ENCODE results near the gene SETX. TPM values are rescaled to one million over a fixed set of nuclear protein-coding genes. Genes with fewer than 3 reads are reported as not detected.

Gene SETX
- total RNA-seq, 3 donors from 2014 or later, result 56.2 to 83.6 (median 80.3) TPM

DNA sequence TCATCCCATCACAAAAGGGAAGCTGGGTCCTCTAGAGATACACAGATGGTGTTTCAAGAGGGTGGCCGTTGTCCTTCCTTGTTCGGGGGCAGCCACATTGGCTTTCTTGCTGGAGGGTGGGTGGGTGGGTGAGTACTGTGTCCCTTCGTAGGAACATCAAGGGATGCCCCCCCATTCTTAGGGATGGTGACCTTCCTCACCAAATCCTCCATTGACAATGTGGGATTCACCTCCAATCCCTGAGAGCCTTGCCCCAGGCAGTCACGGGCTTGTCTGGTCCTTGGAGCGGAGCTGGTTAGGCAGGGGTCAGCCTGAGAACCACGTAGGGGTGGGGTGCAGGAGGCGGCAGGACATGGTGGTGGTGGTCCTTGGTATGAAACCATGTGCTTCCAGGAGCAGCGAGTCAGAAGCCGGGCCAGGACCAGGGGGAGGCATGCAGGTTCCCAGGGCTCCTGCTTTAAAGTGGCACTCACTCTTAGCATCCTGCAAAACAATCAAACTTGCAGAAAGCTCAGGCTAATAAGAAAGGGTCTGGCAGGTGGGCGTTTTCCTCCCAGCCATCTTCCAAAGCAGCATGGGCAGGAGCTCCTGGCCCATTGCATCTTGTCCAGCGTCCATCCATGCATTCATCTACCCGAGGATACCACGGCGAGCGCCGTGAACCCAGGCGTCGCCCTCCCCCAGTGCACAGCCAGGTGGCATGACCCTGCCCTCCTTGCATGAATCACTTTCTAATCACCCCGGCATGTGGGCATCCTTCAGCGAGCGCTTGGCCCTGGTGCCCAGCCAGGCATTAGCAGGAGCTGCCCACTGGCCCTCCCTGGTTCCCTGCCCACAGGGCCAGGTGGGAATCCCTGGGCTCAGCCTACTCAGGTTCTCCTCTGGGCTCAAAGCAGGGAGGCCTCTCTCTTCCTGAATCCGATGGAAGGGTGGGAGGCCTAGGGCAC lies 116.5 kb downstream of the SETX start:
- no peak for DNase-seq (ENCODE audit: low spot score in 2 of 2)
- no peak overlapping the region for H3K4me3 ChIP-seq
- intact Hi-C loops (cut with DNase I; ENCODE audit: low total_unique reads), result no loop called here

DNA sequence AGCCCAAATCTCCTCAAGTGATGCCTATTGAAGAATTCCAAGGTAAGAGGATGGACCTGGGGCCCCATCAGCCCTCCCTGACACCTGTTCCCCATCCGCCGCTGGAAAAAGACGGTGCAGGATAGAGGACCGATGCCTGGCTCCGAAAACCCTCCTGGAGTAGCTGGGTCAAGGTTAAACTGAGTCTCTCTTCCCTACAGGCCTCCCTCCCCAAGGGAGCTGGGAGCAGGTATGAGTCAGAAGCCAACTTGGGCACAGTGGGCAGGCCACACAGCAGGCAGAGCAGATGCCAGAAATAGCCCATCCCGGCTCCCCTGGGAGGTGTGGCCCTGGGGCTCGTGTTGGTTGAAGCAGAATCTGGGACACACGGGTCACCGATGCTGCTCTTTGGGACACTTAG lies 117.3 kb downstream of the SETX start:
- no peaks in the 10 kb centered on the region for H3K36me3 ChIP-seq
- no peak overlapping the region for H3K27ac ChIP-seq
- TF ChIP-seq, protein P1, sequence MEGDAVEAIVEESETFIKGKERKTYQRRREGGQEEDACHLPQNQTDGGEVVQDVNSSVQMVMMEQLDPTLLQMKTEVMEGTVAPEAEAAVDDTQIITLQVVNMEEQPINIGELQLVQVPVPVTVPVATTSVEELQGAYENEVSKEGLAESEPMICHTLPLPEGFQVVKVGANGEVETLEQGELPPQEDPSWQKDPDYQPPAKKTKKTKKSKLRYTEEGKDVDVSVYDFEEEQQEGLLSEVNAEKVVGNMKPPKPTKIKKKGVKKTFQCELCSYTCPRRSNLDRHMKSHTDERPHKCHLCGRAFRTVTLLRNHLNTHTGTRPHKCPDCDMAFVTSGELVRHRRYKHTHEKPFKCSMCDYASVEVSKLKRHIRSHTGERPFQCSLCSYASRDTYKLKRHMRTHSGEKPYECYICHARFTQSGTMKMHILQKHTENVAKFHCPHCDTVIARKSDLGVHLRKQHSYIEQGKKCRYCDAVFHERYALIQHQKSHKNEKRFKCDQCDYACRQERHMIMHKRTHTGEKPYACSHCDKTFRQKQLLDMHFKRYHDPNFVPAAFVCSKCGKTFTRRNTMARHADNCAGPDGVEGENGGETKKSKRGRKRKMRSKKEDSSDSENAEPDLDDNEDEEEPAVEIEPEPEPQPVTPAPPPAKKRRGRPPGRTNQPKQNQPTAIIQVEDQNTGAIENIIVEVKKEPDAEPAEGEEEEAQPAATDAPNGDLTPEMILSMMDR (IDR thresholded peaks at IDR 0.05), result no peak
- TF ChIP-seq POLR2AphosphoS5 (IDR thresholded peaks at IDR 0.05) (no peak), POLR2A (IDR thresholded peaks at IDR 0.05) (no peak)
- no peaks in the 10 kb centered on the region for H3K9me3 ChIP-seq
- peaks cover 0 to 38% of the 10 kb centered on the region in 2 donors for H3K27me3 ChIP-seq
- intact Hi-C loops (cut with DNase I; ENCODE audit: low total_unique reads), result no loop called here
- DNase-seq (ENCODE audit: low spot score in 2 of 2), result no peak
- no peak overlapping the region for H3K4me3 ChIP-seq
- H3K4me1 ChIP-seq, result no peaks in the 10 kb centered on the region

More for the DNA sequence above, 116.5 kb downstream of the SETX start:
- Histone ChIP-seq H3K27me3 (peaks cover 0 to 31% of the 10 kb centered on the region in 2 donors), H3K9me3 (no peaks in the 10 kb centered on the region), H3K36me3 (no peaks in the 10 kb centered on the region), H3K27ac (no peak overlapping the region), H3K4me1 (no peaks in the 10 kb centered on the region)
- TF ChIP-seq POLR2AphosphoS5 (IDR thresholded peaks at IDR 0.05), result no peak
- no peak for TF ChIP-seq POLR2A (IDR thresholded peaks at IDR 0.05)

DNA sequence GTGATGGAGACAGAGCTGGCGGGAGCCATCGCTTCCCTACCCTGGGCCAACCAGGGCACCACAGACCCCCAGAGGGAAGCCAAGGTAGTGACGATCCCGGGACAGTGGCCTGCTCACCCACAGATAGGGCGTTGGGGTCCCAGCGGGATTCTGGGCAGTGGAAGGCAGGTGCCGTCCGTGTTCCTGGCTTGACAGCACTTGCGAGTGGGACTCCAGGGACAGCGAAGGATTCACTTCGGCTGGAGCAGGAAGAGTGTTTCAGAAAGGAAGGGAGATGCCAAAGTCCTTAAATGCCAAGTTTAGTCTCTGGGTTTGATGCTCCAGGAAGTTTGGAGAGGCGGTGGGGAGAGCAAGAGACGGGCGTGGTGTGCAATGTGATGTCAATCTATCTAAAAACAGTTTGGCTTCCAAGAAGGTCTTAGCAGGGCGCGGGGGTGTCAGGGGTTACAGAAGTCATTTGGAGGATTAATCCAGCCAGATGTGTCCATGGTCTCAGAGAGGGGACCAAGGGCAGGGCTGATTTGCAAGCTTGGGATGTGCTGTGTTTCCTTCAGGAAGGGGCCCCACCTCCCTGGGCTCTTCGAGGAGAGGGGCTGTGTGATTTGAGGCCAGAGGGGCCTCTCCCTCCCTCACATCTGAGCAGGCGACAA lies 118.0 kb downstream of the SETX start:
- no peaks in the 10 kb centered on the region for H3K9me3 ChIP-seq
- H3K27ac ChIP-seq, result no peak overlapping the region
- TF ChIP-seq, protein P1 (IDR thresholded peaks at IDR 0.05), result peak in 1 of 3 donors; percentile 26
- TF ChIP-seq POLR2A (IDR thresholded peaks at IDR 0.05), result no peak
- no peaks in the 10 kb centered on the region for H3K4me1 ChIP-seq
- intact Hi-C loops (cut with DNase I; ENCODE audit: low total_unique reads), result no loop called here
- DNase-seq (ENCODE audit: low spot score in 2 of 2), result no peak
- H3K27me3 ChIP-seq, result peaks cover 0 to 45% of the 10 kb centered on the region in 2 donors
- H3K36me3 ChIP-seq, result no peaks in the 10 kb centered on the region
- H3K4me3 ChIP-seq, result no peak overlapping the region

DNA sequence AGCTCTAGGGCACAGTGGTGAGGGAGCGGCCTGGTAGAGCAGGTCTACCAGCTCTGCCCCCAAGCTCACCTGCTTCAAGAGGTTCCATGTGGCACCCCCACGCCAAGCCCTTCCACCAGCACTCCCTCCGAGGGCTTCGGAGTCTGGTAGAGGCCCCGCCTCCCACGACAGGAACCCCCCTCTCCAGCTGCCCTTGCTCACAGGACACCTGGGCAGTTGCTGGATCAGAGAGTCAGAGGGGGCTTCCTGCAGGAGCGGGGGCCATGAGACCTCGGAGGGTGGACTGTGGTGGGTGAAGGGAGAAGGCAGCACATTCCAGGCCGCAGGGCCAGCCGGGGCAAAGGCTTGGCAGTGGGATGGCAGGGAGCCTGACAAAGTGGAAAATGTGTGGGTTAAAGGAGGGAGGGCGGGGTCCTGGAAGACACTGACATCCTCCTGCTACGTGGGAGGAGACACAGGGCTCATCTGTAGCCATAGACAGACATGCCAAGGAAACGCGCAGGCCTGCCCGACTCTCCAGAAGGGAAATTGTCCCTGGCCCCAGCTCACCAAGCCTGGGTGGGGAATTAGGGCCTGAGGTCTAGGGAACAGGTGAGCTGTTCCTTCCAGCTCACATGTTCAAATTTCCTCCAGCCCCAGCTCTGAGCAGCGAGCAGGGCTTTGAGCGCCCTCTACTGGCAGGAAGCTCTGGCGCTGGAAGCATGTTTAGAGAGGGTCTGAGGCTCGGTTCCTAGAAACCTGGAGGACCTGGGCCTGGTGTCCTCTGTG lies 118.7 kb downstream of the SETX start:
- intact Hi-C loops (cut with DNase I; ENCODE audit: low total_unique reads), result no loop called here
- no peak overlapping the region for H3K27ac ChIP-seq
- no peak overlapping the region for H3K4me3 ChIP-seq
- no peaks in the 10 kb centered on the region for H3K4me1 ChIP-seq
- TF ChIP-seq, protein P1 (IDR thresholded peaks at IDR 0.05), result peak; percentile 48 to 83 (median 78)
- no peak for TF ChIP-seq POLR2A (IDR thresholded peaks at IDR 0.05)
- no peaks in the 10 kb centered on the region for H3K9me3 ChIP-seq
- DNase-seq (ENCODE audit: low spot score in 2 of 2), result peak; percentile 65 to 78
- peaks cover 0 to 52% of the 10 kb centered on the region in 2 donors for H3K27me3 ChIP-seq
- no peaks in the 10 kb centered on the region for H3K36me3 ChIP-seq

DNA sequence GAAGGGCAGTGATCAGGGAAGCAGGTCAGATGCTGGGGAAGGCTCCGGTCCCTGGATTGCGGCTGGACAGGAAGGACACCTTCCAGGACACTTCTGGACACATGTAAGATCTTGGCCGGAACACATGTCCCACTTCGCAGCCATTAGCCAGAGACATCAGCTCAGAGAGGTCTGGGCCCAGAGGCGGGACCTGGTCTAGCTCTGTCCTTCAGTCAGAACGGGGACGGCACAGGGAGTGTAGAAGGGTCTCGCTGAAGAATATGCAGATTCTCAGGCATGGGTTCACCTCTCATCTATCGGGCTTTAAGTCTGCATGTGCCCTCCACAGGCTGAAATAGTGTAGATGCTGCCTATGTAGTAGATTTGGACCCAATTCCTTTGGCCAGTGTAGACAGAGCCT lies 119.7 kb downstream of the SETX start:
- DNase-seq (ENCODE audit: low spot score in 2 of 2), result no peak
- TF ChIP-seq POLR2A (IDR thresholded peaks at IDR 0.05), result no peak
- TF ChIP-seq, protein P1 (IDR thresholded peaks at IDR 0.05), result no peak
- TF ChIP-seq POLR2AphosphoS5 (IDR thresholded peaks at IDR 0.05), result no peak
- Histone ChIP-seq H3K4me1 (no peaks in the 10 kb centered on the region), H3K9me3 (no peaks in the 10 kb centered on the region), H3K27ac (no peak overlapping the region), H3K4me3 (no peak overlapping the region), H3K27me3 (peaks cover 0 to 59% of the 10 kb centered on the region in 2 donors), H3K36me3 (no peaks in the 10 kb centered on the region)
- intact Hi-C loops (cut with DNase I; ENCODE audit: low total_unique reads), result no loop called here

Data from breast epithelium (tissue), 4 donors.